ENCODE results near the gene THSD7B. TPM values are rescaled to one million over a fixed set of nuclear protein-coding genes. Genes with fewer than 3 reads are reported as not detected.

Gene THSD7B
- total RNA-seq, 1 experiment from 2014 or later = not detected

- no peak for DNase-seq (ENCODE audit: low read depth)
Measured at GRCh38 chr2:137154946-137155345, 389.6 kb downstream of the THSD7B start.

GRCh38 chr2:137155356-137156104 lies 390.2 kb downstream of the THSD7B start:
- no peak for DNase-seq (ENCODE audit: low read depth)

DNA sequence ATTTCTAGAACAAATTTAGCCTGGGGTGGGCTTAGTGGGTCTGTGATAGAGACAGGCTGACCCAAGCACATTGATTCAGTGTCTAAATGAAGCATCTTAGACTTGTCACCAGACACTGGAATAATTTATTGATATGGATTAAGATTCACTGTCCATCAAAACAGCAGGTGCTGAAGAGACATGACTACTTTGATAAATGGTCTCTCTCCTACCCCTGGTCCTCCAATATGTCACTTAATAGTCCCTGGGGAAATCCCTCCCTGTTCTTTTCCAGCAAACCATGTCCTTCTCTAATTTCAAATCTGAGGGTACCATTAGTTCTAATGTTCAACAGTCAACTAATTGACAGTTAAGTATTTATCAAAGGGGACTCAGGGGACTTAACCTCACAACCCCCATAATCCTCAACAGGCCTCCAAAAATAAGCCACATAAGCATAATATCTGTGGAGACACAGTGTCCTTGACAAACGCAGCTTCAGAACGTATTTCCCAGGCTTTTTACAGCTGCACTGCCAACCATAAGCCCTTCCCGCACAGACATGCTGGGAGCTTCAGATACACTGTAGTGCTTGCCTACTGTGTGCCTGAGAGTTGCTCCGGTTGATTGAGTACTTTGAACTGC lies 391.0 kb downstream of the THSD7B start:
- DNase-seq (ENCODE audit: low read depth) = no peak

GRCh38 chr2:137157851-137158250 lies 392.5 kb downstream of the THSD7B start:
- DNase-seq (ENCODE audit: low read depth) = no peak

- no peak for DNase-seq (ENCODE audit: low read depth)
Measured at GRCh38 chr2:137161250-137161649, 395.9 kb downstream of the THSD7B start.

DNA sequence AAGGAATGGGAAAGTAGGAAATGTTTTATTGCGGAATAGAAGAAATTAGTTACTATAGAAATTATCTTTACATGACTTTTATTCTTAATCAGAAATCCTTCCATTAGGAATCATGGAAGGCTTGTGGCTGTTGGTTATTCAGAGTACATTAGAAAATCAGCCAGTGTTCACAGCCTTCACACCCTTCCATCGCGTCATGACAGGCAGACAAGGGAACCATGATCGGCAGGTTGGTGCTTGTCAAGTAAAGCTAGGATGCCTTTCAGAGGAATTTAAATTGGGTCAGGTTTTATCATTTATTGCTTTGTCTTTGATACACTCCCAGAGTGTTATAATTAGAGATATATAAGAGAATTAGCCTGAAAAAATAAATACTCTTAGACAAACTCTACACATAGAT lies 400.6 kb downstream of the THSD7B start:
- DNase-seq (ENCODE audit: low read depth) = no peak

GRCh38 chr2:137167651-137168050 lies 402.3 kb downstream of the THSD7B start:
- no peak for DNase-seq (ENCODE audit: low read depth)

GRCh38 chr2:137168552-137168951 lies 403.2 kb downstream of the THSD7B start:
- no peak for DNase-seq (ENCODE audit: low read depth)

DNA sequence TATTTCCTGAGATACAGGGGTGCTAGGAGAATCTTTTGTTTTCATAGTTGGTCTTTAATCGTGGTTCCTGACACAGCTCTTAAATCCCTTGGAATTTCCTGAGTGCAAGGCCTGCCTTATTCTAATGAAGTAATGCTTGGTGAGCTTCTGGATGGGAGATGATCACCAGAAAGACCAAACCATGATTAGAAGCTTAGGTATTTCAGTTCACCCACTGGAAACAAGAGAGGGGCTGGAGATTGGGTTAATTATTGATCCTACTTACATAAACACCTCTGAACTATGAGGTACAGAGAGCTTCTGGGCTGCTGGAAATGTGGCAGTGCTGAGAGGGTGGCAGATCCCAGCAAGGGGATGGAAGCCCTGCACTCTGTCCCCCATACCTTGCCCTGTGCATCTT lies 406.8 kb downstream of the THSD7B start:
- DNase-seq (ENCODE audit: low read depth) = no peak

- DNase-seq (ENCODE audit: low read depth) = no peak
Measured at GRCh38 chr2:137173463-137173862, 408.1 kb downstream of the THSD7B start.

- DNase-seq (ENCODE audit: low read depth) = no peak
Measured at GRCh38 chr2:137175246-137175645, 409.9 kb downstream of the THSD7B start.

DNA sequence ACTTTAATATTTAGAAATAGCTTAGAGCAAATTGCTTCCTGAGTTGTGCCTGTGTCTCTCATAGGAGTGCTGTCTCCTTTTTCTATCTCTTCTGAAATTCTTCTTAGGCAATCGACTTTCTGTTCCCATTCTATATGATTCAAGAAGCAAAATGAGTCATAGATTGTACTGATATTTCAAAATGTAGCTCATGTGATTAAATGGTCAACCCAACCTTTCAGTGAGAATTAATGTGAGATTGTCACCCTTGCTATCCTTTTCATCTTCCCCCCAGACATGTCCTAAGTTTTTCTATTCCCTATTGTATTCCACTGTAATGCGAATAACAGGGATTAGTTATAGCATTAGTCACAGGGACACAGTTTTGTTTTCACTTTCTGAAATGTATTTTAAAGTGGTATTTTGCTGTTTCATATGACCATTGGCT lies 413.6 kb downstream of the THSD7B start:
- DNase-seq (ENCODE audit: low read depth) = no peak

GRCh38 chr2:137179542-137179941 lies 414.2 kb downstream of the THSD7B start:
- no peak for DNase-seq (ENCODE audit: low read depth)

- DNase-seq (ENCODE audit: low read depth) = no peak
Measured at GRCh38 chr2:137180012-137180411, 414.7 kb downstream of the THSD7B start.

DNA sequence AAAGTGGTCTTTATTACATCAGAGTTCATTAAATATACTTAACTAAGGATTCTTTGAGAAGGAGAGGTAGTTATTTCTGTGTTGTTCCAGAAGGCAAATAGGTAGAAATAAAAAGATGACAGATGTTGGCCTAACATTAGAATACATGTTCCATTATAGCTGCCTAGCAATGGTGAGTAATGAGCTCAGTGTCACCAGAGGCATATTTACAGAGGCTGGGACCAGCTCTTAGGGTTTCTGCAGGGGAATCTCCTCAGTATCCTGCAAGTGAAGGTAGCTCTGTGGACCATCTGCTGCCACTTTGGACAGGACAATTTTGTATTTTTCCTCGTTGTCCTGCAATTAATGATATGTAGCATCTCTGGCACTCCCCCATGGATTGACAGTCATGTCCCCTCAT lies 416.0 kb downstream of the THSD7B start:
- DNase-seq (ENCODE audit: low read depth) = no peak

- no peak for DNase-seq (ENCODE audit: low read depth)
Measured at GRCh38 chr2:137182071-137182470, 416.7 kb downstream of the THSD7B start.

DNA sequence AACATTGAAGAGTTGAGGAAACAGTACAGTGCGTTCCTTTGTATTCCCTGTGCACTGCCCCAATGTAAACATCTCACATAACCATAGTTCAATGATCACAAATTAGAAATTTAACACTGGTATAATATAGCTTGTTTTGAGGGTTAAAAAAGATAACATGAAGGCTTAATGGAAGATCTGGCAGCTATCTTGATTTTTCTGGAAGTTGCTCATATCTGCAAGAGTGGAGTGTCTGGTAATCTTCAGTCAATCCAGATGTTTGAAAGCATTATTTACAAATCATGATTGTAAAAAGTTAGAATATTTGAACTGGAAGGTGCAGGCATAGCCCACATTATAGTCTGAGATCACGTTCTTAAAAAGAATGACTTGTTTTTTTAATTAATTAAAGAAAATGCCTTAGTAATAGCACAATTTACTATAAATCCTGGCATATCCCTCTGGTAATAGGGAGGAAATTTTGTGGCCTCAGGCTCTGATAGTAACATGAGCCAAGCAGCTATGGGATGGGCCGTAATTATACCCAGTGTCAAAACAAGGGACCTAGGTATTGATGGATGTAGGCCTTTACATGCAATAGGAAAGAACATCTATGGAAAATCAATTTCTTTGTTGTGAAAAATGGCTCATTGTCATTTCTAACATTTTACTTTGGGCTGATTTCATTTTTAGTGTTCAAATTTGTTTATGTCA lies 418.0 kb downstream of the THSD7B start:
- DNase-seq (ENCODE audit: low read depth) = no peak

DNA sequence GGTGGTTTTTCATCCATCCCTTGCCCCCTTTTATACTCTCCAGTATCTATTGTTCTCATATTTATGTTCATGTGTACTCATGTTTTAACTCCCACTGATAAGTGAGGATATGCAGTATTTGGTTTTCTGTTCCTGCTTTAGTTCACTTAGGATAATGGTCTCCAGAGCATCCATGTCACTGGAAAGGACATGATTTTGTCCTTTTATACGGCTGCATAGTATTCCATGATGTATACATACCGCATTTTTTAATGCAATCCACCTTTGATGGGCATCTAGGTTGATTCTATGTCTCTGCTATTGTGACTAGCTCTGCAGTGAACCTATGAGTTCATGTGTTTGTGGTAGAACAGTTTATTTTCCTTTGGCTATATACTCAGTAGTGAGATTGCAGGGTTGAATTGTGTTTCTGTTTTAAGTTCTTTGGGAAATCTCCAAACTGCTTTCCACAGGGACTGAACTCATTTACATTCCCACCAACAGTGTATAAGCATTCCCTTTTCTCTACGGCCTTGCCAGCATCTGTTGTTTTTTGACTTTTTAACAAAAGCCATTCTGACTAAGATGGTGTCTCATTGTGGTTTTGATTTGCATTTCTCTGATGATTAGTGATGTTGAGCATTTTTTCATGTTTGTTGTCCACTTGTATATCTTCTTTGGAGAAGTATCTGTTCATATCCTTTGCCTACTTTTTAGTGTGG lies 420.2 kb downstream of the THSD7B start:
- no peak for DNase-seq (ENCODE audit: low read depth)

DNA sequence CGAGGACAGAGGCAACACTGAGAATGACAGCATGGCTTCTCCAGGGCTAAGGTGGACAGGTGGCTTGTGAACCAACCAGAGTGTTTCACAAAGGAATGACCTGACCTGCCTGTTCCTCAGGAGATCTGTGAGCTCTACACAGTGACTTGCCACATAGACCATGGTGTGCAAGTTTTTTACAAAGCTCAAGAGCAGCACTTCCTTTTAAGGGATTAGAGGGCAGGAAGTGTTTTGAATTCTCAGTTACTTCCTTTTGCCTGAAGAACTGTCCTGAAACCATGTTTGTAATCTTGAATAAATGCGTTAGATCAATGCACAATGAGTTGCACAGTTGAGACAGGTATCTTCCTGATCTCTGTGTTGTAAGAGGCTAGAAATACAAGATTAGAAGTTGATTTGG lies 421.9 kb downstream of the THSD7B start:
- no peak for DNase-seq (ENCODE audit: low read depth)

- DNase-seq (ENCODE audit: low read depth) = no peak
Measured at GRCh38 chr2:137190411-137191195, 425.3 kb downstream of the THSD7B start.
